GM12878 (cell line): ENCODE results near the gene KLF7. TPM values are rescaled to one million over a fixed set of nuclear protein-coding genes. Genes with fewer than 3 reads are reported as not detected.

ENCODE experiments used
- BCL11A ChIP-seq: IDR thresholded peaks from 2 replicates; pipeline ENCODE4 v1.6.1; 2011; ENCODE audit warnings: low read depth, low read length
- BHLHE40 ChIP-seq, 2 experiments: fragments of 450-650 bp in 1 of 2; IDR thresholded peaks; 2 replicates each; pipeline ENCODE4 v1.6.1; 2011 to 2017; ENCODE audit warnings: low read depth in 2 of 2, borderline replicate concordance in 1 of 2, improper control_type of control experiment in 1 of 2, low read length in 1 of 2, mild to moderate bottlenecking in 1 of 2
- BMI1 ChIP-seq: fragments of 450-650 bp; IDR thresholded peaks from 2 replicates; pipeline ENCODE4 v1.6.1; 2016; ENCODE audit warnings: mild to moderate bottlenecking, moderate library complexity, borderline replicate concordance
- CBFB ChIP-seq: IDR thresholded peaks from 2 replicates; pipeline ENCODE4 v1.6.1; 2016; ENCODE audit warnings: antibody characterized with exemption, low read depth
- CEBPB ChIP-seq, 2 experiments: fragments of 150-350 bp in 1 of 2; IDR thresholded peaks; 2 replicates each; pipeline ENCODE4 v1.6.1; 2012 to 2014; ENCODE audit warnings: low read depth in 2 of 2, low read length in 2 of 2, borderline replicate concordance in 1 of 2, inconsistent platforms in 1 of 2
- CHD1 ChIP-seq: IDR thresholded peaks from 2 replicates; pipeline ENCODE4 v1.6.1; 2012; ENCODE audit warnings: low read depth, low read length, improper control_type of control experiment
- EGR1 ChIP-seq, 2 experiments: IDR thresholded peaks; 1 replicate in 1 of 2; 2 replicates in 1 of 2; pipeline ENCODE4 v1.6.1; 2011 to 2012; ENCODE audit warnings: low read depth in 2 of 2, low read length in 2 of 2, borderline replicate concordance in 1 of 2, mild to moderate bottlenecking in 1 of 2, moderate library complexity in 1 of 2
- ESRRA ChIP-seq: IDR thresholded peaks from 2 replicates; pipeline ENCODE4 v1.6.1; 2012; ENCODE audit warnings: mild to moderate bottlenecking, low read length, improper control_type of control experiment
- FOS ChIP-seq: IDR thresholded peaks from 3 replicates; pipeline ENCODE4 v1.6.1; 2011; ENCODE audit warnings: borderline replicate concordance; ENCODE audit not compliant: insufficient read length; ENCODE audit errors: extremely low read depth
- FOXM1 ChIP-seq: IDR thresholded peaks from 2 replicates; pipeline ENCODE4 v1.6.1; 2012; ENCODE audit warnings: low read depth, mild to moderate bottlenecking, inconsistent platforms, low read length, moderate library complexity
- HDAC2 ChIP-seq: fragments of 200-600 bp; sonication (generic); IDR thresholded peaks from 2 replicates; pipeline ENCODE4 v1.6.1; 2017
- HDAC6 ChIP-seq: fragments of 200-600 bp; sonication (generic); IDR thresholded peaks from one replicate; pipeline ENCODE4 v1.8.0; 2017; ENCODE audit warnings: antibody characterized with exemption; ENCODE audit not compliant: unreplicated experiment
- IKZF2 ChIP-seq, 2 experiments: fragments of 450-650 bp; IDR thresholded peaks; 2 replicates each; pipeline ENCODE4 v1.6.1; 2017; ENCODE audit warnings: mild to moderate bottlenecking in 2 of 2, moderate library complexity in 2 of 2
- IRF4 ChIP-seq: IDR thresholded peaks from 2 replicates; pipeline ENCODE4 v1.6.1; 2011; ENCODE audit warnings: low read depth, low read length
- KDM1A ChIP-seq: fragments of 200-600 bp; sonication (generic); IDR thresholded peaks from 2 replicates; pipeline ENCODE4 v1.6.1; 2016; ENCODE audit warnings: borderline replicate concordance
- LARP7 ChIP-seq: fragments of 450-650 bp; IDR thresholded peaks from 2 replicates; pipeline ENCODE4 v1.6.1; 2017; ENCODE audit warnings: mild to moderate bottlenecking
- MAX ChIP-seq: IDR thresholded peaks from 2 replicates; pipeline ENCODE4 v1.6.1; 2012; ENCODE audit warnings: low read depth, low read length, improper control_type of control experiment
- NFXL1 ChIP-seq: fragments of 450-650 bp; IDR thresholded peaks from 2 replicates; pipeline ENCODE4 v1.6.1; 2017; ENCODE audit warnings: antibody characterized with exemption, mild to moderate bottlenecking, borderline replicate concordance
- NRF1 ChIP-seq: conservative IDR thresholded peaks from 2 replicates; pipeline ENCODE4 v1.6.1; 2011; ENCODE audit warnings: mild to moderate bottlenecking, low read depth, low read length, improper control_type of control experiment
- RCOR1 ChIP-seq: conservative IDR thresholded peaks from 2 replicates; pipeline ENCODE4 v1.6.1; 2012; ENCODE audit warnings: low read depth, low read length, improper control_type of control experiment
- RUNX3 ChIP-seq: IDR thresholded peaks from 2 replicates; pipeline ENCODE4 v1.6.1; 2012; ENCODE audit warnings: low read length, inconsistent platforms
- SREBF1 ChIP-seq: IDR thresholded peaks from 2 replicates; pipeline ENCODE4 v1.6.1; 2012; ENCODE audit warnings: mild to moderate bottlenecking, low read length
- TARDBP ChIP-seq: IDR thresholded peaks from 2 replicates; pipeline ENCODE4 v1.6.1; 2016; ENCODE audit warnings: borderline replicate concordance
- TBL1XR1 ChIP-seq: IDR thresholded peaks from 2 replicates; pipeline ENCODE4 v1.6.1; 2012; ENCODE audit warnings: low read depth, low read length, improper control_type of control experiment
- YY1 ChIP-seq: IDR thresholded peaks from 2 replicates; pipeline ENCODE4 v1.6.1; 2011; ENCODE audit warnings: low read depth, mild to moderate bottlenecking, low read length
- polyA plus RNA-seq, 11 experiments: library from polyadenylated mRNA; depleted of rRNA in 4 of 11; unstranded in 6 of 11; stranded (reverse) in 5 of 11; fragments of >200 nt; fragmentation: Nextera tagmentation in 4 of 11; fragmentation: Illumina TruSeq in 1 of 11; extraction: Ambion mirVana in 4 of 11; extraction: Trizol in 1 of 11; gene quantifications; 1 replicate in 1 of 11; 2 replicates in 10 of 11; pipeline versions ENCODE4 v1.2.1 to v1.2.3, GENCODE V29; 2011 to 2016; ENCODE audit warnings: inconsistent platforms in 2 of 11, missing spikeins in 2 of 11, low read depth in 1 of 11
- total RNA-seq, 4 experiments: library from RNA; depleted of rRNA in 3 of 4; stranded (reverse); fragments of >200 nt in 3 of 4; fragmentation: Illumina TruSeq in 1 of 4; extraction: Trizol in 1 of 4; gene quantifications; 2 replicates each; pipeline versions ENCODE4 v1.2.1 to v1.2.3, GENCODE V29; 2013 to 2021
- TF ChIP-seq, protein P1 (sequence below): fragments of 450-650 bp; IDR thresholded peaks from 2 replicates; pipeline ENCODE4 v1.6.1; 2016; ENCODE audit warnings: mild to moderate bottlenecking, moderate library complexity, borderline replicate concordance
- TF ChIP-seq, protein P2 (sequence below): fragments of 450-650 bp; IDR thresholded peaks from 2 replicates; pipeline ENCODE4 v1.6.1; 2016; ENCODE audit warnings: mild to moderate bottlenecking

KLF7 gene
- total and polyA plus RNA-seq, 10 of the 15 experiments (the other 5 are each of a cell fraction or from before 2014, with no cell fraction given) = 2.4 to 24.8 (median 8.5) TPM

GRCh38 chr2:207166349-207167098 lies 776 bp upstream of the KLF7 start (continued):
- TF ChIP-seq, protein P1, sequence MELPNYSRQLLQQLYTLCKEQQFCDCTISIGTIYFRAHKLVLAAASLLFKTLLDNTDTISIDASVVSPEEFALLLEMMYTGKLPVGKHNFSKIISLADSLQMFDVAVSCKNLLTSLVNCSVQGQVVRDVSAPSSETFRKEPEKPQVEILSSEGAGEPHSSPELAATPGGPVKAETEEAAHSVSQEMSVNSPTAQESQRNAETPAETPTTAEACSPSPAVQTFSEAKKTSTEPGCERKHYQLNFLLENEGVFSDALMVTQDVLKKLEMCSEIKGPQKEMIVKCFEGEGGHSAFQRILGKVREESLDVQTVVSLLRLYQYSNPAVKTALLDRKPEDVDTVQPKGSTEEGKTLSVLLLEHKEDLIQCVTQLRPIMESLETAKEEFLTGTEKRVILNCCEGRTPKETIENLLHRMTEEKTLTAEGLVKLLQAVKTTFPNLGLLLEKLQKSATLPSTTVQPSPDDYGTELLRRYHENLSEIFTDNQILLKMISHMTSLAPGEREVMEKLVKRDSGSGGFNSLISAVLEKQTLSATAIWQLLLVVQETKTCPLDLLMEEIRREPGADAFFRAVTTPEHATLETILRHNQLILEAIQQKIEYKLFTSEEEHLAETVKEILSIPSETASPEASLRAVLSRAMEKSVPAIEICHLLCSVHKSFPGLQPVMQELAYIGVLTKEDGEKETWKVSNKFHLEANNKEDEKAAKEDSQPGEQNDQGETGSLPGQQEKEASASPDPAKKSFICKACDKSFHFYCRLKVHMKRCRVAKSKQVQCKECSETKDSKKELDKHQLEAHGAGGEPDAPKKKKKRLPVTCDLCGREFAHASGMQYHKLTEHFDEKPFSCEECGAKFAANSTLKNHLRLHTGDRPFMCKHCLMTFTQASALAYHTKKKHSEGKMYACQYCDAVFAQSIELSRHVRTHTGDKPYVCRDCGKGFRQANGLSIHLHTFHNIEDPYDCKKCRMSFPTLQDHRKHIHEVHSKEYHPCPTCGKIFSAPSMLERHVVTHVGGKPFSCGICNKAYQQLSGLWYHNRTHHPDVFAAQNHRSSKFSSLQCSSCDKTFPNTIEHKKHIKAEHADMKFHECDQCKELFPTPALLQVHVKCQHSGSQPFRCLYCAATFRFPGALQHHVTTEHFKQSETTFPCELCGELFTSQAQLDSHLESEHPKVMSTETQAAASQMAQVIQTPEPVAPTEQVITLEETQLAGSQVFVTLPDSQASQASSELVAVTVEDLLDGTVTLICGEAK = no peak
- TF ChIP-seq BHLHE40 (IDR thresholded peaks at IDR 0.05; ENCODE audit: borderline replicate concordance in 1 of 2, low read depth in 2 of 2, low read length in 1 of 2) = peak in 1 of 2 experiments; percentile 43; a peak in 2 of 4 replicates
- 0 out of 2 replicates have a peak, but pooled peaks have one; percentile 44 for TF ChIP-seq TBL1XR1
- TF ChIP-seq NFXL1 = no peak
- no peak for TF ChIP-seq HDAC2
- no peak for TF ChIP-seq FOS
- TF ChIP-seq ESRRA = 0 out of 2 replicates have a peak, but pooled peaks have one; percentile 17
- TF ChIP-seq RCOR1 = no peak
- no peak for TF ChIP-seq IKZF2 (IDR thresholded peaks at IDR 0.05)
- no peak for TF ChIP-seq KDM1A
- no peak; the same call in 1 of the 2 replicates for TF ChIP-seq RUNX3
- no peak for TF ChIP-seq NRF1
- peak; percentile 67 for TF ChIP-seq CBFB
- no peak for TF ChIP-seq IRF4
- no peak for TF ChIP-seq TARDBP
- peak; percentile 75; the same call in 1 of the 2 replicates for TF ChIP-seq CHD1
- no peak for TF ChIP-seq MAX
- no peak for TF ChIP-seq BMI1
- no peak for TF ChIP-seq CEBPB (IDR thresholded peaks at IDR 0.05; ENCODE audit: borderline replicate concordance in 1 of 2, low read depth in 2 of 2, low read length in 2 of 2)
- TF ChIP-seq YY1 = peak; percentile 50
- TF ChIP-seq FOXM1 = peak; percentile 72; the same call in 1 of the 2 replicates
- peak; percentile 99 for TF ChIP-seq LARP7
- 0 out of 3 replicates have a peak, but pooled peaks of 1 of the 2 experiments have one; percentile 43 for TF ChIP-seq EGR1 (IDR thresholded peaks at IDR 0.05; ENCODE audit: borderline replicate concordance in 1 of 2, low read depth in 2 of 2, low read length in 2 of 2)
- TF ChIP-seq, protein P2, sequence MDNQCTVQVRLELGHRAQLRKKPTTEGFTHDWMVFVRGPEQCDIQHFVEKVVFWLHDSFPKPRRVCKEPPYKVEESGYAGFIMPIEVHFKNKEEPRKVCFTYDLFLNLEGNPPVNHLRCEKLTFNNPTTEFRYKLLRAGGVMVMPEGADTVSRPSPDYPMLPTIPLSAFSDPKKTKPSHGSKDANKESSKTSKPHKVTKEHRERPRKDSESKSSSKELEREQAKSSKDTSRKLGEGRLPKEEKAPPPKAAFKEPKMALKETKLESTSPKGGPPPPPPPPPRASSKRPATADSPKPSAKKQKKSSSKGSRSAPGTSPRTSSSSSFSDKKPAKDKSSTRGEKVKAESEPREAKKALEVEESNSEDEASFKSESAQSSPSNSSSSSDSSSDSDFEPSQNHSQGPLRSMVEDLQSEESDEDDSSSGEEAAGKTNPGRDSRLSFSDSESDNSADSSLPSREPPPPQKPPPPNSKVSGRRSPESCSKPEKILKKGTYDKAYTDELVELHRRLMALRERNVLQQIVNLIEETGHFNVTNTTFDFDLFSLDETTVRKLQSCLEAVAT = no peak
- TF ChIP-seq BCL11A = no peak
- no peak for TF ChIP-seq SREBF1
- peak; percentile 86 for TF ChIP-seq HDAC6
